BLaER1 treated with 17β-estradiol and CSF1 and Interleukin-3, amounts not matched to agents 10 nM and 100 nM (cell line): ENCODE results near the gene PDXK.
A peak's percentile ranks its signal among the peaks of the same experiment; 100 is the strongest.

Experiments
- H3K27ac ChIP-seq, 11 experiments: shearing (Covaris generic); formaldehyde crosslinking; 2 replicates each; pipeline ENCODE4 v1.8.1; 2022
- H3K27me3 ChIP-seq, 11 experiments: shearing (Covaris generic); formaldehyde crosslinking; 2 replicates each; pipeline ENCODE4 v1.8.1; 2022
- H3K36me3 ChIP-seq, 11 experiments: shearing (Covaris generic); formaldehyde crosslinking; 2 replicates each; pipeline ENCODE4 v1.8.1; 2022
- H3K4me1 ChIP-seq, 10 experiments: shearing (Covaris generic); formaldehyde crosslinking; 2 replicates each; pipeline ENCODE4 v1.8.1; 2022
- H3K4me2 ChIP-seq, 11 experiments: shearing (Covaris generic); formaldehyde crosslinking; 2 replicates each; pipeline ENCODE4 v1.8.1; 2022
- H3K4me3 ChIP-seq, 10 experiments: shearing (Covaris generic); formaldehyde crosslinking; 2 replicates each; pipeline ENCODE4 v1.8.1; 2022
- H3K9ac ChIP-seq, 11 experiments: shearing (Covaris generic); formaldehyde crosslinking; 2 replicates each; pipeline ENCODE4 v1.8.1; 2022
- H3K9me3 ChIP-seq, 11 experiments: shearing (Covaris generic); formaldehyde crosslinking; replicated peaks in 1 of 11; 2 replicates each; pipeline ENCODE4 v1.8.1; 2022
- H4K20me1 ChIP-seq, 11 experiments: shearing (Covaris generic); formaldehyde crosslinking; 2 replicates each; pipeline ENCODE4 v1.8.1; 2022
- Cebpa-rat ChIP-seq, 11 experiments: shearing (Covaris generic); IDR thresholded peaks; 2 replicates each; pipeline ENCODE4 v1.8.1; 2022

Gene PDXK

GRCh38 chr21:43749651-43750262 is 30.8 kb downstream of the PDXK start:
- Histone ChIP-seq H3K9me3 (peaks cover 0 to 13% (median 3%) of the 10 kb centered on the region in 11 experiments; a peak in 9 of 22 replicates), H3K4me1 (peaks cover 0 to 30% (median 25%) of the 10 kb centered on the region in 10 experiments; a peak in 16 of 20 replicates), H3K27me3 (no peaks in the 10 kb centered on the region), H4K20me1 (peaks cover 0 to 98% (median 46%) of the 10 kb centered on the region in 11 experiments; a peak in 17 of 22 replicates), H3K4me3 (no peak overlapping the region), H3K4me2 (peak overlapping the region in 8 of 11 experiments; percentile 52 to 77 (median 69); a peak in 16 of 22 replicates), H3K9ac (peak overlapping the region in 4 of 11 experiments; percentile 5 to 41 (median 16); a peak in 1 of 22 replicates), H3K36me3 (peaks cover 26 to 100% (median 98%) of the 10 kb centered on the region in 11 experiments; a peak in 21 of 22 replicates), H3K27ac (peak overlapping the region in 2 of 11 experiments; percentile 16 to 23; a peak in 1 of 22 replicates)
- TF ChIP-seq Cebpa-rat (IDR thresholded peaks at IDR 0.05) = no peak

- peaks cover 26 to 100% (median 98%) of the 10 kb centered on the region in 11 experiments for H3K36me3 ChIP-seq
- no peaks in the 10 kb centered on the region for H3K27me3 ChIP-seq
- H3K9me3 ChIP-seq = peaks cover 0 to 15% (median 3%) of the 10 kb centered on the region in 11 experiments; a peak in 9 of 22 replicates
- H3K4me3 ChIP-seq = no peak overlapping the region
- peaks cover 0 to 30% (median 25%) of the 10 kb centered on the region in 10 experiments; a peak in 16 of 20 replicates for H3K4me1 ChIP-seq
- H3K9ac ChIP-seq = no peak overlapping the region
- H4K20me1 ChIP-seq = peaks cover 0 to 99% (median 48%) of the 10 kb centered on the region in 11 experiments; a peak in 17 of 22 replicates
- TF ChIP-seq Cebpa-rat (IDR thresholded peaks at IDR 0.05) = no peak
- no peak overlapping the region for H3K27ac ChIP-seq
- peak overlapping the region in 6 of 11 experiments; percentile 64 to 77 (median 72); a peak in 10 of 22 replicates for H3K4me2 ChIP-seq
Measured at GRCh38 chr21:43750339-43751033, 31.6 kb downstream of the PDXK start.

- H3K27me3 ChIP-seq = no peaks in the 10 kb centered on the region
- no peak overlapping the region for H3K4me2 ChIP-seq
- H3K36me3 ChIP-seq = peaks cover 29 to 100% (median 98%) of the 10 kb centered on the region in 11 experiments
- no peak for TF ChIP-seq Cebpa-rat (IDR thresholded peaks at IDR 0.05)
- peaks cover 9 to 35% (median 31%) of the 10 kb centered on the region in 10 experiments for H3K4me1 ChIP-seq
- H4K20me1 ChIP-seq = peaks cover 0 to 99% (median 57%) of the 10 kb centered on the region in 11 experiments; a peak in 17 of 22 replicates
- H3K27ac ChIP-seq = no peak overlapping the region
- H3K9ac ChIP-seq = no peak overlapping the region
- H3K4me3 ChIP-seq = no peak overlapping the region
- peaks cover 0 to 15% (median 3%) of the 10 kb centered on the region in 11 experiments; a peak in 9 of 22 replicates for H3K9me3 ChIP-seq
Measured at GRCh38 chr21:43751955-43752591, 33.1 kb downstream of the PDXK start.

GRCh38 chr21:43752758-43753438 is 34.0 kb downstream of the PDXK start:
- peaks cover 31 to 100% (median 98%) of the 10 kb centered on the region in 11 experiments for H3K36me3 ChIP-seq
- no peak for TF ChIP-seq Cebpa-rat (IDR thresholded peaks at IDR 0.05)
- H3K9me3 ChIP-seq = peaks cover 0 to 15% (median 3%) of the 10 kb centered on the region in 11 experiments; a peak in 9 of 22 replicates
- peaks cover 0 to 99% (median 57%) of the 10 kb centered on the region in 11 experiments; a peak in 18 of 22 replicates for H4K20me1 ChIP-seq
- no peaks in the 10 kb centered on the region for H3K27me3 ChIP-seq
- peaks cover 18 to 40% (median 36%) of the 10 kb centered on the region in 10 experiments for H3K4me1 ChIP-seq
- no peak overlapping the region for H3K4me3 ChIP-seq
- no peak overlapping the region for H3K4me2 ChIP-seq
- no peak overlapping the region for H3K9ac ChIP-seq
- H3K27ac ChIP-seq = no peak overlapping the region

- peaks cover 31 to 100% (median 98%) of the 10 kb centered on the region in 11 experiments for H3K36me3 ChIP-seq
- H4K20me1 ChIP-seq = peaks cover 0 to 100% (median 55%) of the 10 kb centered on the region in 11 experiments; a peak in 18 of 22 replicates
- H3K4me3 ChIP-seq = no peak overlapping the region
- peaks cover 0 to 15% (median 3%) of the 10 kb centered on the region in 11 experiments; a peak in 9 of 22 replicates for H3K9me3 ChIP-seq
- peaks cover 23 to 40% (median 37%) of the 10 kb centered on the region in 10 experiments for H3K4me1 ChIP-seq
- TF ChIP-seq Cebpa-rat (IDR thresholded peaks at IDR 0.05) = no peak
- no peak overlapping the region for H3K27ac ChIP-seq
- H3K27me3 ChIP-seq = no peaks in the 10 kb centered on the region
- H3K9ac ChIP-seq = no peak overlapping the region
- H3K4me2 ChIP-seq = no peak overlapping the region
Measured at GRCh38 chr21:43753439-43753799, 34.5 kb downstream of the PDXK start.

GRCh38 chr21:43754948-43755781 is 36.2 kb downstream of the PDXK start:
- H3K27ac ChIP-seq = no peak overlapping the region
- H3K27me3 ChIP-seq = no peaks in the 10 kb centered on the region
- H3K36me3 ChIP-seq = peaks cover 31 to 100% (median 98%) of the 10 kb centered on the region in 11 experiments
- H3K9me3 ChIP-seq = peaks cover 0 to 15% (median 3%) of the 10 kb centered on the region in 11 experiments; a peak in 9 of 22 replicates
- no peak overlapping the region for H3K4me2 ChIP-seq
- TF ChIP-seq Cebpa-rat (IDR thresholded peaks at IDR 0.05) = no peak
- H3K4me3 ChIP-seq = no peak overlapping the region
- H3K9ac ChIP-seq = no peak overlapping the region
- peaks cover 11 to 32% (median 22%) of the 10 kb centered on the region in 10 experiments for H3K4me1 ChIP-seq
- peaks cover 0 to 99% (median 44%) of the 10 kb centered on the region in 11 experiments; a peak in 18 of 22 replicates for H4K20me1 ChIP-seq

GRCh38 chr21:43755820-43756594 is 37.1 kb downstream of the PDXK start:
- Histone ChIP-seq H3K27ac (no peak overlapping the region), H3K27me3 (no peaks in the 10 kb centered on the region), H3K9ac (0 out of 22 replicates have a peak overlapping the region, but pooled peaks of 1 of the 11 experiments have one; percentile 5), H3K9me3 (peaks cover 0 to 15% (median 3%) of the 10 kb centered on the region in 11 experiments; a peak in 9 of 22 replicates), H3K4me3 (no peak overlapping the region), H4K20me1 (peaks cover 0 to 98% (median 41%) of the 10 kb centered on the region in 11 experiments; a peak in 16 of 22 replicates), H3K4me2 (peak overlapping the region in 1 of 11 experiments; percentile 64; a peak in 1 of 22 replicates), H3K36me3 (peaks cover 31 to 100% (median 97%) of the 10 kb centered on the region in 11 experiments), H3K4me1 (peaks cover 7 to 32% (median 18%) of the 10 kb centered on the region in 10 experiments; a peak in 18 of 20 replicates)
- TF ChIP-seq Cebpa-rat (IDR thresholded peaks at IDR 0.05) = no peak
